HG03520 (cell line): ENCODE data around the gene ANTXRL.
"Not testable (repeated sequence)": the region's sequence is repeated elsewhere in the genome, so short reads cannot be mapped to it uniquely, and the experiment has no call there.

Source experiments
- ATAC-seq: cut with Tn5 transposase; IDR thresholded peaks from one replicate; pipeline ENCODE4 v1.9.1; 2021; ENCODE audit warnings: mild to moderate bottlenecking, moderate library complexity; ENCODE audit not compliant: unreplicated experiment

The ANTXRL gene

DNA sequence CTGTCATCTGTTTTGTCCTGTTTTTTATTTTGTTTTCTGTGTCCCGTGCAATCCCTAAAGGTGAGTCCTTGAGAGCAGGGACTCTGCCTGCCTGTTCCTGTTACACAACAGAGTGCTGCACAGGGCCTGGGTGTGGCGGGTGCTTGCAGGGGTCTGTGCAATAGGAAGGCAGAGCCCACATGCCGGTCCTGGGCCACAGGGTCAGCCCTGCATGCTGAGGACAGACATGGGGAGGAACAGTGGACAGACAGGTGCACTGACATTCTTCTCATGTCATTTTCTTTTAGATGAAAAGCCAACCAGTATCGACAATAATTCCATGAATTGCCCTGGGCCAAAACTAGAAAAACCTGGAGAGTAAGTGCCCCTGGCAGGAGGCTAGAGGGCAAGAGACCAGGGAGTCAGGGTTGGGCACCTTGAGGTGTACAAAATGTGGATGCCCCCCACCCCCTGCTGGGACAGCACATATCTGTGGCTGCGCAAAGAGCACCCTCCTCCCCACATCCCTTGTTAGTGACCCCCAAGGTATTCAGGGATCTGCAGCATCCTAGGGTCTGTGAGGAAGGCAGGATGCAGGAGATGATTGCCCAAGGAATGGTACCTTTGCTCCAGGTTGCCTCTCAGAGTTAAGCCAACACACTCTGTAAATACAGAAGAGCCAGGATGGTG is 19.9 kb downstream of the ANTXRL start:
- no peak for ATAC-seq

DNA sequence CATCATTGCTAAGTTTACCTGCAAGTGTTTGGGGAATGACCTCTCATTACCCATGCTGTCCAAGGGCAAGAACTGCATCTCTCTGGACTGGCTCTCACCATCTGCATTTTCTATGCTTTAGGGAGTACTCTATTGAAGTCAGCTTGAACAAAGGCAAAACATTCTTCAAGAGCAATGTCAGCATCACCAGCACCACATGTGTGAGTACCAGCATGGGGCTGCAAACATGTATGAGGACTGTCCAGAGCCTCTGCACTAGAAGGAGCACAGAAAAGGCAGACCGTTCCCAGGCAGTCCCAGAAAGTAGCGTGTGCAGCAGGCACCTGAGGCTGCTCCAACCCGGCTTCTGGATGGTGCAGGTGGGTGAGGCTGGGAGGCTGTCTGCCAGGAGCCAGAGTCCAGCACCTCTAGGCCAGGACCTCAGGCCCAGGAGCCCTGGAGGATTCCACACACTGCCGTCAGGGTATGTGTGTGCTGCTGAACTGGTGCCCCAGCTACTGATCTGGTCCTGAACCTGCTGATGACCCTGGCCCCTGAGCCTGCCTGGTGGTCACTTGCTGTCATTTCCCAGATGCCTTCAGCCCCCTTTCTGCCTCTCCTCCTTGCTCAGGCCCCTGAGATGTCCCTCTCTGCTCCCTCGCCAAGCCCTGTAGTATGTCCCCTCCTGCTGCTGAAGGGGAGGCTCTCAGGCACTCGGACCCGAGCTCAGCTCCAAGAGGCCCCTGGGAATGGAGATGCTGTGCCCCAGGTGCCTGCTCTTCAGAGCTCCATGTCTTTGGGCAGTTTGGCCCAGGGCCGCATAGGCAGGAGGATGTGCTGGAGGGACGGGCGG is 20.7 kb downstream of the ANTXRL start:
- no peak for ATAC-seq

GRCh38 chr10:46308113-46308415 is 21.3 kb downstream of the ANTXRL start:
- no peak for ATAC-seq

DNA sequence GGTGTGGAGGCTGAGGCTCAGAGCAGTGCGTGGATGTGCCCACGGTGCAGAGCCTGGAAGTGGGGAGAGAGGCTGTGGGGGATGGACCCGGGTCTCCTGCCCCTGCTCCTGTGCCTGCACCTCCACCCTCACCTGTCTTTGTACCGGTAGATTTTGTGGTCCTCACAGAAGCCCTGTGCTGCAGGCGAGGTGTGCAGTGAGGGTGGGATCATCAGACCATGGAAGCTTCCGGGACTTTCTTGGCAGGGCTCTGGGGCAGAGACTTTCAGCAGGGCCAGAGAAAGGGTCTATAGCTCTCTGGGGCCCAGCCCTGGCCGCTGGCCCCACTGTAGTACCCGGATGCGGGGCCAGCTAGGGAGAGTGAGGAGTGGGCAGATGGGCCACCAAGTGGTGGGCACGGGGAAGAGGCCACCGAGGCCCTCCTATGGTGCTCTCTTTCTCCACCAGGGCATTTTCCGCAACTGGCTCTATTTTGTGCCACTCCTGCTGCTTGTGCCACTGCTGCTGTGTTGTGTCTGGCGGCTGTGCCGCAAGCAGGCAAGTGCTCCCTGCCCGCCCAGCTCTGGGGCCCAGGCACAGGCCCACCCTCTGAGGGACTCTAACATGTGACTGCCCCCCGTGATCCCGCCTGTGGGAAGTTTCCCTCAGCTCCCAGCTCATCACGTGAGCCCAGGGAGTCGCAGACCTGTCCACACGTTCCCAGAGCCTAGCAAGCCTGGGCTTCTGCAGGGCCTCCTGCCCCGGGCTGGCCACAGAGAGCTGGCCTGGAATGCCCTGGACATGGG is 22.1 kb downstream of the ANTXRL start:
- ATAC-seq, result no peak

DNA sequence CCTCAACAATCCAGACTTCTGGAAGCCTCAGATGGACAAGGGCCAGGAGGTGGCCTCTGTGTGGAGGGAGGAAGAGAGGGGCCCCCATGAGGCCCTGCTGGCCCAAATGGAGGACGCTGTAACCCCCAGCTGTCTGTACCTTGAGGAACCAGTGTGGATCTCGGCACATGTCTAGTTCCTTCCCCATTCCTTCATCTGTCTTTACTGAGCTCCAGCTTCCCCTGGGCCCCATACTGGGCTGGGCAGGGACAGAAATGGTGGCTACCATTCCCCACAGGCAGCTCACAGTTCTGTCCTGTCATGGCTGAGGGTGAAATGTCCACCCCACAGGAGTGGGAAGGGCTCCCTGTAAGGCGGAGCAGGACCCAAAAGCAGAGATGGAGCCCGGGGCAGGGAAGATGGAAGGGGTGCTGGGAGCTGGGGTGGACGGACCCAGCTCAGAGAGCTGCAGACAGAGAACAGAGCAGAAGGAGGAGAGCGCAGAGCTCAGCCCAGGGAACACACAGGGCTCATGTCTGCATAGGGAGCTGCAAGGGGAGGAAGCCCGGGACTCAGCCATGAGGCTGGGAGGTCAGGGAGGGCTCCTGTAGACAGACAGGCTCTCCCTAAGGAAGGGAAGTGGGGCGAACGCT is 22.8 kb downstream of the ANTXRL start:
- no peak for ATAC-seq

- ATAC-seq, result no peak
These were observed 23.3 kb downstream of the ANTXRL start for GRCh38 chr10:46310143-46310514.

GRCh38 chr10:46310851-46311250 is 24.1 kb downstream of the ANTXRL start:
- ATAC-seq, result no peak

- no peak for ATAC-seq
These were observed 24.7 kb downstream of the ANTXRL start for GRCh38 chr10:46311501-46311951.

GRCh38 chr10:46311961-46312431 is 25.2 kb downstream of the ANTXRL start:
- ATAC-seq, result not testable (repeated sequence)

DNA sequence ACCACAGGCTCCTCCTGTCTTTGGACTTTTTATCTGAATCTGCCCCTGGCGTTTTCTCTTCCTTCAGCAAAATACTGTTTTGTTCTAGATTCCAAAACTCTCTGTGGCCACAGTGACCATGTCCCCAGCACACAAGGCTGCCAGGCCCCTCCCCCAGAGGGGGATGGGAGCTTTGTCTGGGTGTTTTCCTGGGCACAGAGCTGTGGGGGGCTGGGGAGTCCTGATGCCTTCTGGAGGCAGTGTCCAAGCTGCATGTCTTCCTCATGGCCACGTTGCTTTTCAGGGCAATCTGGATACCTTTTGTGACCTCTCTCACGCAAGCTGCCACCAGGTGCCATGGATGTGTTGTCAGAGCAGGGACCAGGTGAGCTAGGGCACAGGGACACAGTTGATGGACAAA is 26.2 kb downstream of the ANTXRL start:
- no peak for ATAC-seq

GRCh38 chr10:46314071-46314470 is 27.3 kb downstream of the ANTXRL start:
- no peak for ATAC-seq

GRCh38 chr10:46315071-46315860 is 28.5 kb downstream of the ANTXRL start:
- ATAC-seq, result not testable (repeated sequence)

- no peak for ATAC-seq
These were observed 30.6 kb downstream of the ANTXRL start for GRCh38 chr10:46317370-46317769.

DNA sequence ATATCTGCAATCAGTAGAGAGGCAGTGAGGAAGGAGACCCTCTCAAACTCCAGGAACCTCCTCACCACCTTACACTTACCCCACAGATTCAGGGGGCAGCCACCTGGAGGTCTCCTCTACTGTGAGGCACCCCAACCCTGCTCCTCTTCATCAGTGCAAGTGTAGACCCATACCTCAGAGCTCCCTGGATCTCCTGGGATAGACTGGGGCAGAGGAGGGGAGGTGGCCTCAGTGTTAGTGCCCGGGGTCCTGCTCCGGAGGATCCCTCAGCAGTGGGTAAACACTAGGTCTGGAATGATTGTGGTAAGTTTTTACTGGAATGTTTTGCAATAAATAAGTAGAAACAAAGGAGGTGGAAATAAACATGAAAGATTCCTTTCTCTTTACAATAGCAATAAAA is 31.1 kb downstream of the ANTXRL start:
- no peak for ATAC-seq

DNA sequence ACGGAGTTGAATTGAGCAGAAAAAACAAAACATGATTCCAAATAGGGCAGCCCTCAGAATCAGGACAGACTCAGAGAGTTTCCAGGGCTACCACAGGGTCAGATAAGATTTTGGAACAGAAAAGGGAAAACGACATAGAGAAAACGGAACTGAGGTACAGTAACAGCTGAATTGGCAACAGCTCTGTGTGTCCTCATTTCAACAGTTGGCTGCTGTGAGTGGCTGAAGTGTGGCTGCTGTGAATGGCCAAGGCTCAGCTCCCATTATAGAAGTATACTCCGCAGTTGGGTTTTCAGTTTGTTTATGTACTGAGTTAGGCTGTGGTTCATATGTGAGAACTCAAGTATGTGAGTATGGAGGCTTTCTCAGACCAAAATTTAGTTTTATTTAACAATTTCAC is 32.0 kb downstream of the ANTXRL start:
- no peak for ATAC-seq

GRCh38 chr10:46319389-46319788 is 32.6 kb downstream of the ANTXRL start:
- no peak for ATAC-seq

DNA sequence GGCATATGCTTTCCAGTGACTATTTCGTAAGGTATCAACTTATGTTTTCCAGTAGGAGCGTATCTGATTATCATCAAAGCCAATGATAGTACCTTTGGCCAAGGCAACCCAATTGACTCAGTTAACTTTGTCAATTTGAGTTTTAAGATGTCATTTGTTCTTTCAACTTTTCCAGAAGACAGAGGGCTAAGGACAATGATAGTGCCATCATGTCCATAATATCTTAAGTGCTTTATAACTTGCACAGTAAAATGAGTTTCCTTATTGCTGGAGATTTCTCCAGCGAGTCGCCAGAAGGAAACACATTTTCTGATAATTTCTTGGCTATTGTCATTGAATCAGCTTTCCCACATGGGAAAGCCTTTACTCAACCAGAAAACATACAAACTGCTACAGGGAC is 35.0 kb downstream of the ANTXRL start:
- ATAC-seq, result no peak

- no peak for ATAC-seq
These were observed 36.4 kb downstream of the ANTXRL start for GRCh38 chr10:46323176-46323575.

DNA sequence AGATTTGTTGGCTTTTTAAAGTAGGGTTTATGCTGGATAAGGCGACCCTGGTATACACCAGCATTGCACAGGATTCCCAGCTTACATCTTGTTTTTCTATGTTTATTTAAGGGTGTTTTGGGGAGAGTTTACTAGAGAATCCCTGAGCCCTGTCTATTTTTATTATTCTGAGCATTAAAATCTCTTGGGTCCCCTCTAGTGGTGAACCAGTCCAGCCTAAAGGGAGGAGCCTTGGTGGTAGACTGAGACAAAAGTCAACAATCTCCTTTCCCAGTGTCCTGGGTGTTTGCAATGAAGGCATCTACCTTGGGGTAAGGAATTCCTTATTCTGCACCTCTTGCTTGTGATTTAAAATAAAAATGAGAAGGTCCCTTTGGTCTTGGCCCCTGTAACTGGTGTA is 38.2 kb downstream of the ANTXRL start:
- ATAC-seq, result no peak

DNA sequence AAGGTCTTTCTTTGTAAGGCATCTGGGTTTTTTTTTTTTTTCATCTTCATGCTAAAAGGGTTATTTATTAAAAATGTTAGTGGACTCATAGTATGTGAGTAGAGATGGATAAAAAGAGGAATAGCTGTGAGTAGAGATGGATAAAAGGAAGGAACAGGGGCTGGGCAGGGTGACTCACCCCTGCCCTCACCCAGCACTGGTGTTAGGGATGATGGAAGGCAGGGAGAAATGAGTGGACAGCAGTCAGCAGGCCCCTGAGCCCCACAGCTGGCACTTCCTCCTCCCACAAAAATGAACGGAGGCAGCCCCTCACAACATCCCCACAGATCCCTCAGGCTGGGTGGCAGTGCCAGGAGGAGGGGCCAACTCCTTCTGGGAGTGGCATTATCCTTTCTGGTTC is 39.3 kb downstream of the ANTXRL start:
- no peak for ATAC-seq
